Hypothalamus (tissue), 51 donors: Measurements from ENCODE around the gene FOXJ1.
A peak's percentile ranks its signal among the peaks of the same experiment; 100 is the strongest.

Source experiments
- DNase-seq, 51 donors: peaks; one replicate each; lab custom pipeline; 2025; lab: John Stamatoyannopoulos, UW

Gene FOXJ1

DNA sequence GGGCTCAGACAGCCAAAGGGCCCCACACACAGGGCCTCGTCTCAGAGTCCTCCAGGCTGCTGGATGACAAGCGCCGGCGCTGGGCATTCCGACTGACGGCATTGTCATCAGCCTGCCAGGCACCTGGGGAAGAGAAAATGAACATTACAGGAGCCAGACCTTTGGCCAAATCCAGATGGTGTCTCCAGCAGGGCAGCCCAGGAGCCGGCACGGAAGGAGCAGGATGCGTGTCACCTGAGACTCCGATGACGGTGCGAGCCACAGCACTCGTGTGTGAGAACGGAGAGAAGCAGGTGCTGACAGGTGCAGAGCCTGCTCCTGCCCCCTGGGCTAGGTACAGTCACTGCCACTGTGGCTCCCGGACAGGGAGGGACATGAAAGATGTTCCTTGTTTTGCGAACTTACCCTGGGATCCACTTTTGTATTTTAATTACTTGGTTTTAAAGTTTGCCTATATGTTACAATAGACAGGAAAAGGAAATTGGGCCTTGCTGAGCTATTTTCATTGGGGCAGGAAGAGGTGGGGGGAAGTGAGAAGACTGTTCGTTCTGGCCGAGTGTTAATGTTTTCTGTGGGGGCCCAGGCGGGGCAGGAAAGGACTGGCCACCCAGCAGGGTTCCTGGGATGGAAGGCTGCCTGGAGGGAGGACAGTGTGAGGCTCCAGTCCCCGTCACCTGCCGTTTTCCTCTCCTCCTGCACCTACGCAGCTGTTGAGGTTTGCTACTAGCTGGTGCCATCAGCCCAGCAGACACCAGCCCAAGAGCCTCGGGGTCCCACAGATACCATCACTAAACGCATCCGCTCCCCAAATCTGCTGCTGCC, 4.4 kb upstream of the FOXJ1 start:
- DNase-seq, result no peak

GRCh38 chr17:76142585-76143041, 1.6 kb upstream of the FOXJ1 start:
- no peak for DNase-seq

GRCh38 chr17:76142039-76142584, 1.1 kb upstream of the FOXJ1 start:
- DNase-seq, result no peak

- no peak for DNase-seq
Observed at GRCh38 chr17:76140661-76141211, 309 bp downstream of the FOXJ1 start.

GRCh38 chr17:76139801-76140660, 1.0 kb downstream of the FOXJ1 start:
- DNase-seq, result no peak

GRCh38 chr17:76138896-76139752, 1.9 kb downstream of the FOXJ1 start:
- peak in 1 of 51 donors; percentile 39 for DNase-seq

GRCh38 chr17:76138234-76138895, 2.7 kb downstream of the FOXJ1 start:
- DNase-seq, result peak in 43 of 51 donors; percentile 11 to 90 (median 67)

DNA sequence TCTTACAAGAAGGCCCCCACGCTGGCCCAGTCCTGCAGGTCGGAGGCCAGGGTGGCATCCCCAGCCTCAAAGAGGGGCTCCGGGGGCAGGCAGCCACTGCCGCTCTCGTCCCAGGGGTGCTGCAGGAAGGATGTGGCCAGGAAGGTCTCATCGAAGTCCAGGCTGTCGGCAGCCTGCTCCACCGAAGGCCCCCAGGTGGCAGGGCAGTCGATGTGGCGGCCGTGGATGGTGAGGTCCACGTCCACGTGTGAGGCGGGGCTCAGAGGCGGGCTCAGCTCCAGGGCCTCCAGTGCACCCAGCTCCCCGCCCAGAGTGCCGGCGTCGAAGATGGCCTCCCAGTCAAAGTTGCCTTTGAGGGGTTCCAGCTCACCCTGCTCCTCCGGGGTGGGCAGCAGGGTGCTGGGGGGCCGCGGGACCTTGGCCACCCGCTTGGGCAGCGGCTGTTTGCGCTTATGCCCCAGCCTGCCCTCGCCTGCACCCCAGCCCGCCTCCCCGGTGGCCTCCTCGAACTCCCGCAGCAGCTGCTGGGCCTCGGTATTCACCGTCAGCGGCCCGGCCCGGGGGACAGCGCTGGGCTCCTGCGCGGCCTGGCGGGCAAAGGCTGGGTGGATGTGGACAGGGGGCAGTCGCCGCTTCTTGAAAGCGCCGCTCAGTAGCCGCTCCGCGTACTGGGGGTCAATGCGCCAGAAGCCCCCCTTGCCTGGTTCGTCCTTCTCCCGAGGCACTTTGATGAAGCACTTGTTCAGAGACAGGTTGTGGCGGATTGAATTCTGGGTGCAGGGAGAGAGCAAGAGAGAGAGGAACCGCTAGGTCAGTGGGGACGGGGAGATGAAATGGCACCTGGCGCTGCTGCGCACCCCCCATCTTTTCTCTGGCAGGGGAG, 3.5 kb downstream of the FOXJ1 start:
- peak in 2 of 51 donors; percentile 9 to 56 for DNase-seq

- DNase-seq, result no peak
Observed at GRCh38 chr17:76137001-76137350, 4.1 kb downstream of the FOXJ1 start.

DNA sequence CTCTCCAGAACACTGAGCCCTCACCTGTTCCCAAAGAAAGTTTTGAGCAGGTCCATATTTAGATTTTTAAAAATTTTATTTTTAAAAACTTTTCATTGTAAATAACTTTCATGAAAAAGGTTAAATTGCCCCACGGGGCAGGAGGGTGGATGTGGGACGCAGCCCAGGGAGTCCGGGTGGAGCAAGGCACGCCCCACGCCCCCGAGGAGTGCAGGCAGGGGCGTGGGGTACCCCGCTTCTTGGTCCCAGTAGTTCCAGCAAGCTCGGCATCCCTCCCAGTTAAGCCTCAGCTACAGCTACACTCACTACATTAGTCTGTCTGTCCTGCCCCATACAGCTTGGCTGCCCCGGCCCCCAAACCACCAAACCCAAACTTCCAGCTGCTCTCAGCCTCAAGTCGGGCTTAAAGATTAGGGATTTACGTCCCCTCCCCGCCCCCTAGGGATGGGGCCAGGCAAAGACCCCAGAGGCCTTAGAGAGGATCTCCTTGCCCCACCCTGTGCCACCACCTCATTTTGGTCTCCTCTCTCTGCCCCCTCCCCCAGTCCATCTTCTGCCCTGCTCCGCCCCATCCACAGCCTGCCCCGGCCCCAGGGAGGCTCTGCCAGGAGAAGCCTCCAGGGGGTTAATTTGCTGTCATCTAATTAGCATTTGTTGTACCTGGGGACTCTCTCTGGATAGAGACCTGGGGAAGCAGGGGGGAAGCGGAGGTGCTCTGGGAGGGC, 4.6 kb downstream of the FOXJ1 start:
- DNase-seq, result no peak

DNA sequence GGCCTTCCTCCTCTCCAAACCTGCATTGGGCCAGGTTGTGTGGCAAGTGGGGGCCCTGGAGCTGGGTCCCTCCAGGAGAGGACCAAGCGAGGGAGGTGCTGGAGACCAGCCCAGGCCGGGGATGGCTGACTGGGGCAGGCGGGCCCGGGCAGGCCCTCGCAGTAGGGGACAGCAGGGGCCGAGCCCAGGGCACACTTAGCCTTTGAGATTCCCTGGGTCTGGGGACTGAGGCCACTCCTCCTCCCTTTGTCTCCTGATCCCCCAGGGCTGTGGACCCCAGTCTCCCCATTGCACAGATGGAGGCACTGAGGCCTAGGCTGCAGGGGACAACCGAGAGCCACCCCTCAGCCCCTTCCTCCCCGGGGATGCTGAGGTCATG, 5.2 kb downstream of the FOXJ1 start:
- no peak for DNase-seq

DNA sequence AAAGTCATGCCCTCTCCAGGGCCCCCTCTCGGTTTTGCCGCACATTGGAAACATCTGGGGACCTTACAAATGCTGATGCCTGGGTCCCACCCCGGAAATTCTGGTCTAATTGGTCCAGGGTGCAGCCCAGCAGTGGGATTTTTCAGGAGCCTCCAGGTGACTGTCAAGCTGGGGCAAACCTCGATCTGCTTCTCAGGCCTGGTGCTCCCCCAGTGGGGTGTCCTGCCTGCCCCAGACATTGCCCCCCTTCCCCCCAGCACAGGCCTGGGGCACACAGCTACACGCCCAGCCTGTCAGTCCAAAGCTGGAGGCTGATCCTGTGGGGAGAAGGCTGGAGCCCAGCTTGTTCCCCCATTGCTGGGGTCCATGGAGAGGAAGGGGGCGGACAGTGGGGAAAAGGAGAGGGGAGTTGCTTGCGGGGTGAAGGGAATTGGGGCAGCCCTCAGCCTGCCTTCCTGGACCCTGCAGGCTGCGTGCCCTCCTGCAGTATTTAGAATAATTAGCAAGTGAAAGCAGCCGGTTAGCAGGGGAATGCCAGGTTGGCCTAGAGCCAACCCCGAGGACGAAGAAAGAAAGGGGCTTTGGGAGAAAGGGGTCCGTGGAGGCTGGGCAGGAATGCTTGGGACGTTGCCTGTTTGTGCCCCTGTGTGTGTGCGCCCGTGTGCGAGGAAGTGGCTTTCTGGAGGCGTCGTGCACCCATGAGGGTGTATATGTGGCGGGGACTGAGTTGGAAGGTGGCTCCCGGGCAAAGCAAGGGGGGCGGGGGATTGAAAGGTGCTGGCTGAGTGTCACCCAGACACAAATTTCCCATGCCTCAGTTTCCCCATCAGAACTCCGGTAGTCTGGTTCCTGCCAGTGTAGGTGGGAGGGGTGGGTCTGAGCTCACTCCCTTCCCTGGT, 5.9 kb downstream of the FOXJ1 start:
- DNase-seq, result no peak

DNA sequence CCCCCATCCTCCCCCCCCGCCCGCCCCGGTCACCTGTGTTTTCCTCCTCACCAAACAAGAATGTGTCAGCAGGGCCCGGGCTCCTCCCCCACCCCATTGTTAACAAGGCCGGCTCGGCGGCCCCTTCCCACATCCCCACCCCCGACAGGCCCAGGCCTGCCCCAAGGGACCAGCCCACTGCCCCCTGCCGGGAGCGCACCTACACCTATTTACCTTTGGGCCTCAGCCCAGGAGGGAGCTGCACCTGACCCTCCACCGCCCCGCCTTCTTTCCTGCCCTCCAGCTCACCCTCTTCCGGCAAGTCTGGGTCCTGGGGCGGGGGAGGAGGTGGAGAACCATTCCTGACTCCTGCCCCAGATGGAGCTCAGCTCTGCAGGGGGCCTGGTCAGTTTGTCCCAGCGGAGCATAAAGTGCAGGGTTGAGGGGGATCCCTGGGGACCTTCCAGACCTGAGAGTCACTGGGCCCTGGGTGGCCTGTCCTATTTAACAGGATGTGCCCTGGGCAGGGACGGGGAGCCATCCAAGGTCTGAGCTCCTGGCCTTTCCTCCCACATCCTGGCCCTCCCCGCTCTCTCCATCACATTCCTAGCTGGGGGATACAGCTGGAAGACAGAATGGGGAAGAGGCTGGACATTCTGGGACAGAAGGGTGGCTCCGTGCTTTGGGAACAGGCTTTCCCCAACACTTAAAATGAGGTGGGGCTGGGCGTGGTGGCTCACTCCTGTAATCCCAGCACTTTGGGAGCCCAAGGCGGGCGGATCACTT, 8.3 kb downstream of the FOXJ1 start:
- no peak for DNase-seq

DNA sequence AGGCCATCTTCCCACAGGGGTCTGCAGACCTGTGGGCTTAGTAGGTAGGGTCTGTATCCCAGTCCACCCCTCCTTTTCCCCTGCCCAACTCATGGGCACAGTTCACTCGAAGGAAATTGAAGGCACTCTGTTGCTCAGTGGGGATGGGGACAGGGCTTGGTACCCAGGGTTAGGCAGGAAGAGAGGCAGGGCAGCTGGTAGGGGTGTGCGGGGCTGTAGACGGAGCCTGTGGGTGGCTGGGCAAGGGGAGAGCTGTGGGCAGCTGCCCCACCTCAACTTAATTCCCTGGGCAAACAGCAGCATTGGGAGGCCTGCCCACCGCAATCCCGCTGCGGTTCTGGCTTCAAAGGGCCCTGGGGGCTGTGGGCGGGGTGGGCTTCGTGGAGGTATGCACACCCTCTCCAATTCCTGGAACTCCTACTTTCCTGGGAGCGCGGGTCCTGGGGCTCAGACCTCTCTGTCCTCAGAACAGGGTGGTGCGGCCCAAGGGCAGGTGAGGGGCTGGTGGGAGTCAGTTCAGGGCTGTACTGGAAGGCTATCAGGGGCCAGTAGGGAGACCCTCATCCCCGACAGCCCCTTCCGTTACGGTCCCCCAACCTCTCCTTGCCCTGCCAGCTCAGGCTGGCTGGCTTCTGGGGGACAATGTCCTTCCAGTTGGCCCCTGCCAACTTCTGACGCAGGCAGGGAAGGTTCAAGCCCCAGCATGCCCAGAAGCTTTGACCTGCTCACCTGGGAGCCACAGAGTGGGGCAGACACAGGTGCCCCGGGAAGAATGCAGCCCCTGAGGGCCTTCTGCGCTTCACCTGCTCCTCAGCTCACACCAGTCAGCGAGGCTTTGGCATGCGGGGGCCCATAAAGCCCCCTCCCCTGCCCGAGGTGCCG, 9.1 kb downstream of the FOXJ1 start:
- DNase-seq, result no peak

- DNase-seq, result no peak
Observed at GRCh38 chr17:76131051-76131691, 9.9 kb downstream of the FOXJ1 start.
